GM18907 (cell line): ENCODE results near the gene ATP11A.
A peak's percentile ranks its signal among the peaks of the same experiment; 100 is the strongest.

Source experiments
- ATAC-seq: cut with Tn5 transposase; IDR thresholded peaks from one replicate; pipeline ENCODE4 v1.9.1; 2021; ENCODE audit warnings: mild to moderate bottlenecking, moderate library complexity; ENCODE audit not compliant: unreplicated experiment

ATP11A gene

DNA sequence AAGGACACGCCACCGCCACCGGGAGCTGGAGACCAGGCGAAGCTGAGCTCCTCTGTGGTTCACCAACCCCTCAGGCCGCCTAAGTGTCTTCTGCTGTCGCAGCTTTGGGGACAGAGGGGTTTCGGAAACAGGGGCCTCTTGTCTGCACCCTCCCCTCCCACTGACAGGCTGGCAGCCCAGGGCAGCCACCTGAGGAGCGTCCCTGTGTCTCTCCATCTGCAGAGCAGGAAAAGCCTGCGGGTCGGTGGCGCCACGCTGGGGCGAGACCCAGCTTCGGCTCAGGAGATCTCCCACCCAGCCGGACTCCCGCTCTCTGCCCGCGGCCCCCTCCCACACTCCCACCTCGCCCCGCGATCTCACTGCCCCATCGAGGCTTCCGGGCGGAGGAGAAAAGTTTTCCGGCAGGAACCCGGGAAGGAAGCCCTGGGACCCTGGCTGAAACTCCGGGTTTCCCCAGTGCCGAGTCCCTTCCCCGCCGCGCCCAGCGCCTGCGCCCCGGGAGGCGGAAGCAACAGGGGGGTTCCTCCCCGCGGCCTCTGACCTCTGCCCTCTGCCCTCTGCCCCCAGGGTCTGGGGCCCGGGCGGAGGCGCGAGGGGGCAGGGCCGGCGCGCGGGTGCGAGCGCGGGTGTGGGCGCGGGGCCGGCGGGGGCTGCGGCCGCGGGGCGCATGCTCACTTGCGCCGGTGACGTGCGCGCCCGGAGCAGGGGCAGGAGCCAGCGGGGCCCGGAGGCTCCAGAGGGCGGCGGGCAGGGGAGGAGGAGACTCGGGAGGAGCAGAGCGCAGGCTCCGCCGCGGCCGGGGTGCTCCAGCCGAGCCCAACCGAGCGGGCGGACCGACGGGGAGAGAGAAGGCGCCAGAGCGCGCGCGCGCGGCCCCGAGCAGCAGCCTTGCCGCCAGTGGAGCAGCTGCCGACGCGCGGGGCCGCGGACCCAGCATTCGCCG is at the start of gene ATP11A:
ATP11A (plus strand) TSS at position 736 of the 943 bp plus-strand sequence. CDS start 379 bp downstream, outside the sequence.
- ATAC-seq, result peak; percentile 80

DNA sequence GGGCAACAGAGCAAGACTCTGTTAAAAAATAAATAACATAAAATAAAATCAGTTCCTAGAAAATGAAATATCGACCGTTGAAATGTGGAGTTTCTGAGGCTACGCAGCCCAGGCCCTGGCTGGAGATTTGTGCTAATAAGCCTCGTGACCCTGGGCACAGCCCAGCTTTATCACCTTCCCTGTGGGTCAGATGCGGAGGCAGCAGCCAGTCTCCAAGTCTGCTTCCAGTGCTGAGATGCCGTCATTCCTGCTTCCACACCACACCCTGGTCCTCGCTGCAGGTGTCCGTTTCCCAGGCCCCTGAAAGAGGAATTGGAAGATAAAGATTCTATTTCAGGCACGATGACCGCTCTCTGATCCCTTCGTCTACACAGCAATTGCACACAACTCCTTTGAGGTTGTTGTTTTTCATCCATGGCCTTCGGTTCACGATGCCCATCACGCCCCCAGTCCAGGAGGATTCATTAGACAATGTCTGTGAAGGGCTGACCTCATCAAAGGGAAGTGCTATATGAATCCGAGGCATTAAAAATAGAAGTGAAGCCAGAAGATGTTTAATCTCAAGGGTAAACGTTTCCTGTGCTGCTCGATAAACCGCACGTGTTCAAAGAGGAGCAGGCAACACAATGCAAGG is 48.3 kb upstream of the ATP11A start:
- ATAC-seq, result no peak

DNA sequence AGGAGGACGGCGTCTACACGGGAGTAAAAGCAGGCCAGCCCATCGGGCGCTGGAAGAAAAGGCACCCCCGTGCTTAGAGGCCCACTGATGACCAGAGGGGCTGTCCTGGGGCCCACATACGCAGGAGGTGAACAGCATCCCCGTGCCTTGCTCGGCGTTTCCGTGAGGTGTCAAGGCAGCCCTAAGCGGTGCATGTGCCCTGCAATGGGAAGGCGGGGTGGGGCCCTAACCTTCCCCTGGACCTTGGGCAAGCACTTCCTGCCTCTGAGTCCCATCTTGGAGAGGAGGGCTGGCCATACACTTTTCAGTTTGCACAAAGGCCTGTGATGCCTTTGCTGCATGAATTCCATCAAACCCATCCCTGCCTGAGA is 47.8 kb upstream of the ATP11A start:
- ATAC-seq, result no peak

DNA sequence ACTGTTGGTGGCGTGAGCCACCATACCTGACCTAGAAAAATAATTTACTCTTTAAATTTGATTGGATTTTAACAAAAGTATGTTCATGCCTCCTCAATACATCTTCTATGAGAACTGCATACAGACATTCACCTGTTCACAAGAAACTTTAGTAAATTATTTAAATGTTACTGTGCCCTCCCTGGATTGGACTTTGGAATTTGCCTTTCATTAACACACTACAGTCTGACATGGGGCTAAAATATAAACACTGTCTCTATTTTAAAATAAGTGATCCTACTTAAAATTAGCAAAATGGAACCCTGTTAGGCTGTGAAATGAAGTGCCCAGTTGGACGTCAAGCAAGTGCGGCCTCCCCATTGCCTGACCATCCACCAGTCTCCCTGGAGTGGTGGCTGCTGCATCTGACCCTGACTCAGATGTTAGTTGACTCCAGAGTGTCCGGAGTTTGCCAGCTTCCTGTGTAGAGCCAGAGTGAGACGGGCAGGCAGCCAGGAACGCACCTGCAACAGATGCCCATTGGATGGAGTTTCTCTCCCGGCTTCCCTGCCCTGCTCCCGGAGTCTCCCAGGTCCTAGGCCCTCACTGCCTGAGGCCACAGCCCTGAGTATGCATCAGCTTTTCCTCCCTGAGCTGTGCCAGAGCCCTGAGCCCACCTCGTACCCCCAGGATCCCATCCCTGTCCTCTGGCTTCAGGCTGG is 45.9 kb upstream of the ATP11A start:
- ATAC-seq, result no peak

DNA sequence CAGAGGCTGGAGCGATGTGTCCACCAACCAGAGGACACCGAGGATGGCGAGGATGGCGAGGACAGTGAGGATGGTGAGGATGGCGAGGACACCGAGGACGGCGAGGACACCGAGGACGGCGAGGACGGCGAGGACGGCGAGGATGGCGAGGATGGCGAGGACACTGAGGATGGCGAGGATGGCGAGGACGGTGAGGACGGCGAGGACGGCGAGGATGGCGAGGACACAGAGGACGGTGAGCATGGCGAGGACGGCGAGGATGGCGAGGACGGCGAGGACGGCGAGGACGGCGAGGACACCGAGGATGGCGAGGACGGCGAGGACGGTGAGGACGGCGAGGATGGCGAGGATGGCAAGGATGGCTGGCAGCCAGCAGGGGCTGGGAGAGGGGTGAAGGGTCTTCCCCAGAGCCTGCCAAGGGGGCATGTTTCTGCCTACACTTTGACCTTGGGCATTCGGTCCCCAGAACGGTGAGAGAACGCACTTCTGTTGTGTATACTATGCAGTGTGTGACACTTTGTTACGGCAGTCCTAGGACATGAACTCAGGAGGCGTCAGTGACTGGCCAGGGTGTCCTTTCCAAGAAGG is 44.4 kb upstream of the ATP11A start:
- ATAC-seq, result no peak

DNA sequence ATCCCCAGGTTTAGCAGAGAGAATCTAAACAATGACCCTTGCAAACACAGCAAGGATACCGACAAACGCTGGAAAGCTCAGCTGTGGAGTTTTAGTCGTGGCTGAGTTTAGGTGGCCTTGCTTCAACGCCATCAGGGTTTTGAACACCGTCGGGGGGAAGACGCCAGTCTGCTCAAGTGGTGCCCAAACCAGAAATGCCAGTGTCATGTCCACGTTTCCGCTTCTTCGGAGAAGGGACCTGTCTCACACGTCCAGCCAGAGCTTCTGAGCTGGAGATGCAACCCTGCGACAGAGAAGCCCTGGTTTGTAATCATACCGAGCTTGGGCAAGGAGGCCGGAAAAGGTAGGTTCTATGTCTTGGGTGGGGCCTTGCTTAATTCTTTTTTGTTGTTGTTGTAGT is 42.6 kb upstream of the ATP11A start:
- no peak for ATAC-seq

DNA sequence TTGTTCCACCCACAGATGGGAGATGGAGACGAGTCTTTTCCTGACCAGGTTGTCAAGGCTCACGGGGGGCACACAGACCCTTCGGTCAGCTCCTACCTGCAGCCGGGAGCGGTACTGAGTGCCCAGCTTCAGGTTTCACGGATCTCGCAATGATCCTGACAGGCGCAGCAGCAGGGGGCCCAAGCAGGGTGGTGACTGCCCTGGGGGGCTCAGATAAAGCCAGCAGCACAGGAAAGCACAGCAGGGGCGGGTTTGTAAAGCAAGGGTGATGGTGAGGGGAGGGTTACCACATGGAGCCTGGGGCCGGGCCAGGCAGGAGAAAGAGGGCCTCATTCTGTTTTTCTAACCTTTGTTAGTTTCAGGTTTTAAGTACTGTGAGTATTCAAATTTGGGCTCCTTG is 41.7 kb upstream of the ATP11A start:
- no peak for ATAC-seq

DNA sequence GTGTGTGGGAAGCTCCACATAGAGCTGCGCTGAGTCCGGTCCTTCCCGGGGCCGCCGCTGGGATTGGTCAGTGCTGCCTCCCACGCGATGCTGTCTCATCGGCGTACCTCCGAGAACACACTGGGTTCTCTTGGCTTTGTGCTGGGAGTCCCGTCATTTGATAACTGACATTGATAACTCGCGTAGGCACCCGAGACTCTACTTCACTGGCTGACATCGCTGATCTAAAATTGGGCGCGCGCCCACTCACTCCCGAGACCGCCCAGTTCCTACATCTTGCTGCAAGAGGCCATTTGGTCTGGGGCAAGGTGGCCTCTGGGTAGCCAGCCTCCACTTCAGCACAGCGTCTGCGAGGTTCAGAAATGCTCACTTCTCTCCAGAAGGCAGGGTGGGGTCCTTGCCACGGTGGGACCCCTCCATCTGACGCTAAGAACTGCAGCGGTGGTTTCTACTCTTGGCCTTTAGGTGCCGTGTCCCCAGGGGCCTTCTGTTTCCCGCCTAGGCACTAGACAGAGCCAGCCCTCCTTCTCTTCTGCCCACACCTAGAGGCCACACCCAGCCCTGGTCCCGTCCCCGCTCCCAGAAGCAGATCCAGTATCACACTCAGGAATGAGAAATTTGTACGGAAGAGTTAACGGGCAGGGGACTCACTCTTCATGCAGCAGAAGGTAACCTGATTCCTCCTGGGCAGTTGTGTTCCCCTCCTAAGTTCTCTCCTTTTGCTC is 40.7 kb upstream of the ATP11A start:
- ATAC-seq, result no peak

DNA sequence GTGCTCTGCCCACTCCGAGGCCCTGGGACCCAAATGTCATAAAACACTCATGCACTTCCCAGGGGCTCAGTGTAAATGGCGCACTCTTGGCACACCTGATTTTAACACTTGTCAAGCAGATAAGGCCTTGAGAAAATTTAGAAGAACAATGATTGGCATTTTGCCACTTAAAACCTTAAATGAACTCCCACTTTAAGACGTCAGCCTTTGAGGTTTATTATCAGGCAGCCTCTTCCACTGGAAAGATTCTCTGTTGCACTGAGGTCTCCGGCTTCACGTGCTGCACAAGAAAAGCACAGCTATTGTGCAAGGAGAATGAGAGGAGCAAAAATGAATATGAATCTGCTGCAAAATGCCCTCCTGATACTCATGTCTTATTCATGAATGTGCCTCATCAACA is 38.5 kb upstream of the ATP11A start:
- ATAC-seq, result no peak

DNA sequence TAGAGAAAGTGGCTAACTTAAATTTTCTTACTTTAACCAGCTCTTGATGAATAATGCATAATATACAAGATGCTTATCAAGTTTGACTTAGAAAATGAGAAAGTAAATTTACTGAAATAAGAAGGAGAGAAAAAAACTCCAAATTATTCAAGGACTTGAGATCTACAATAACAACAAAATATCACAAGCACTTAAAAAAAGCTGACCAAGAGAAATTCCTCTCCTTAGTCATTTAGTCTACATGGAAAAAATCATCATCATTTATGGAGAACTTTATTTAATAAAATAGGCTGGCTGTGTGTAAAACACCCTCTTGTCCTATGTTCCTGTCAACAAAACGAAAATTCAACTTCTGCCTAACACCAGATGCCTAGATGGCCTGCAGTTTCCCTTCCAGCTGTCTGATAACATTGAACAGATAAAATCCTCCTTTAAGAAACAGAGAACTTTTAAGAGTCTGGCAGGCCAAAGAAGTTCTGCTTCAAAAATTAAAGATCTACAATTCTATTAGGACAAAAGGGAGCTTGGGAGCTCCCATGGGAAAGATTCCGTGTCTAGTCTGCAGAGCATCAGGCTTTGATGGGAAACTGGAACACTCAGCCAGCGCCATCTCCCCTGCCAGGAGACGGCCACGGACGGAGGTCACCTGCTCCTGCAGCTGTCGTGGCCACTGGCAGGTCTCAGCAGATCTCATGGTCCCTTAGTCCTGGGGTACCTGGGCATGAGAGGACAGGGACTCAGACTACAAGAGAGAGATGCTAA is 37.9 kb upstream of the ATP11A start:
- ATAC-seq, result no peak

DNA sequence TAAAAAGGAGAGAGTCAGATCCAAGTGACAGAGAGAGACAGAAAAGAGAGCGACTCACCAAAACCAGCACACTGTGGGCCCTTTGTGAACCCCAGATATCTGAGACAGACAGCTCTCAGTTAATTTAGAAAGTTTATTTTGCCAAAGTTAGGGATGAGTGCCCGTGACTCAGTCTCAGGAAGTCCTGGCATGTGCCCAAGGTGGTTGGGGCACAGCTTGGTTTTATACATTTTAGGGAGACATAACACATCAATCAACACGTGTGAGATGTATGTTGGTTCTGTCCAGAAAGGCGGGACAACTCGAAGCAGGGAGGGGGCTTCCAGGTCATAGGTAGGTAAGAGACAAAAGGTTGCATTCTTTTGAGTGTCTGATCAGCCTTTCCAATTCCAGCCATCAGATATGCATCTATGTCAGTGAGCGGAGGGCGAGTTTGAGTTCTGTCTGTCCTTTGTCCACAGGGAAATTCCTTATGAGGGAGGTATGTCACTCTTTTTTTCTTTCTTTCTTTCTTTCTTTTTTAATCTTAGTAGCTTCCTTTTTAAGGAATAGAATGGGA is 37.2 kb upstream of the ATP11A start:
- ATAC-seq, result no peak

DNA sequence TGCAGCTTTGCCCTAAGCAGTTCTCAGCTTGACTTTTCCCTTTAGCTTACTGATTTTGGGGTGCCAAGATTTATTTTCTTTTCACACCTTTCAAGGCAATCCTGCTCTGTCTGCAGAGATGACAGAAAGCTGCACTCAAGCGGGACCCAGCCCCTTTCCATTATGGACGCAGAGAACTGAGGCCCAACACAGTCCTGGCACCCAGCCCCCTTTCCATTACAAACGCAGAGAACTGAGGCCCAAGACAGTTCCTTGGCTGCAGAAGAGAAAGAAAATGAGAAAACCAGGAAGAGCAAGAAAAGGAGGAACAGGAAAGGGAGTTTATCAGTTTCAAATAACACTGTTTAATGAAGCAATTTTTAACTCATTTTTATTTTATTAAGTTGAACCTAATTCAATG is 36.8 kb upstream of the ATP11A start:
- ATAC-seq, result no peak

DNA sequence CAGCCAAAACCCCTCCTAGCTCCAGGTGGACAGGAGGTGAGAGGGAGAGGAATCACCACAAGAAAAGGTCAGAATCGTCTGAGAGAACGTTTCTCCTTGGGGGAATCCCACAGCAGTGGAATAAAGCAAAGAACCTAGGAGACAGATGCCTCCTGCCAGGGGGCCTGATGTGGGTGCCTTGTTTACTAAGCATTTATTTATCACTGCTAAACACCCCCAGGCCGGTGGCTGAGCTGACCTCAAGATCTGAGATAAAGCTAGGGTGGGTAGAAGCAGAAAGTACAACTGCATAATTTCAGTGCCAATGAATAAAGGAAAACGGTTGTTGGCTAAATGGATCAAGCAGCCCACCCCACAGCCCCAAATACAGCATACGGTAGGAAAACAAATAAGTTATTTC is 33.9 kb upstream of the ATP11A start:
- no peak for ATAC-seq

DNA sequence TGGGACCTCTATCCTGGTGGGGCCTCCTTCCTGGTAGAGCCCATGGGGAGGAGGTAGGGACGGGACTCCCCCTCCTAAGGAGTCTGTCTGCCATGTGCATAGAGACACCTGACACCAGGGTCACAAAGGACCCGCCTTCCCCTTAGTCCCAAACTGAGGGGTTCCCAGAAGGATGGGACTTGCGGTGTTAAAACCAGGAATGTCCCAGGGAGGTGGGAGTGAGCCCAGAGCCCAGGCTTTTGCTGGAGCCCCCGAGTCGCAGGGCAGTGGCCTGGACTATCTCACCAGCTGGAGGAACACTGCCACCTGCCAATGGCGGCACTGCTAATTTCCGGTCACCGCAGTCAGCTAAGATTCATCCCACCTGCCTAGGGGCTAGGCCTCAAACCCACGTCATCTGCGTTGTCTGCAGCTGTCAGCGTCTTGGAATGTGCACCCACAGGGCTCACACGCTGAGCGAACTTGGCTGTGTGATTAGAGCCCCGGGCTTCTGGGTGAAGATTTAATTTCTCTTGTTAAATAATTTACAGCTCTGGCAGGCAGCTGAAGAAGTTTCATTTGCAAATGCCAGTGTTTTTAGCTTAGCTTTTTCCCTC is 31.9 kb upstream of the ATP11A start:
- no peak for ATAC-seq

DNA sequence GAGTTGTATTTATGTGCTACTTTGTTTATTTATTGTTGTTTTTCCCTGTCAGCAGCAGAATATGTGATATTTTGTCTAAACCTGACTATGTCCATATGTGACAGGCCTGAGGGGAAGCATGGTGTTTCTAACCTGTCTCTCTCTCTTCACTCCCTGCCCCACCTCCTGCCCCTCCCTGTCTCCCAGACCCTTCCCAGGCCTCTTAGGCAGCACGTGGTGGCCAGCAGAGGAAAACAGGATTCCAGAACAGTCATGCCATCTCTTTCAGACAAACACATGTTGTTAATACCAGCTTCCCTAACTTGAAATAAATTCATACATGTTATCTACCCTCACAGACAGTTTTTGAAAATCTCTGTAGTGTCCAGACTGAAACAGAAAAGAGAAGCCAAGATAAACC is 31.0 kb upstream of the ATP11A start:
- no peak for ATAC-seq

DNA sequence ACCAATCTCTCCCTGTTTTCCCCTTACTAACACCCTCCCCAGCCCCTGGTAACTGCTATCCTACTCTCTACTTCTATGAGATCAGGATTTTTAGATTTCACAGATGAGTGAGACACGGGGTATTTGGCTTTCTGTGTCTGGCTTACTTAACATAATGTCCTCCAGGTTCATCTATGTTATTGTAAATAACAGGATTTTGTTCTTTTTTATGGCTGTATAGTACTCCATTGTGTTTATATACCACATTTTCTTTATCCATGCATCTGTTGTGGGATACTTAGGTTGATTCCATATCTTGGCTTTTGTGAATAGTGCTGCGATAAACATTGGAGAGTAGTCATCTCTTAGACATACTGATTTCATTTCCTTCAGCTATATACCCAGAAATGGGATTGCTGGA is 28.5 kb upstream of the ATP11A start:
- no peak for ATAC-seq

DNA sequence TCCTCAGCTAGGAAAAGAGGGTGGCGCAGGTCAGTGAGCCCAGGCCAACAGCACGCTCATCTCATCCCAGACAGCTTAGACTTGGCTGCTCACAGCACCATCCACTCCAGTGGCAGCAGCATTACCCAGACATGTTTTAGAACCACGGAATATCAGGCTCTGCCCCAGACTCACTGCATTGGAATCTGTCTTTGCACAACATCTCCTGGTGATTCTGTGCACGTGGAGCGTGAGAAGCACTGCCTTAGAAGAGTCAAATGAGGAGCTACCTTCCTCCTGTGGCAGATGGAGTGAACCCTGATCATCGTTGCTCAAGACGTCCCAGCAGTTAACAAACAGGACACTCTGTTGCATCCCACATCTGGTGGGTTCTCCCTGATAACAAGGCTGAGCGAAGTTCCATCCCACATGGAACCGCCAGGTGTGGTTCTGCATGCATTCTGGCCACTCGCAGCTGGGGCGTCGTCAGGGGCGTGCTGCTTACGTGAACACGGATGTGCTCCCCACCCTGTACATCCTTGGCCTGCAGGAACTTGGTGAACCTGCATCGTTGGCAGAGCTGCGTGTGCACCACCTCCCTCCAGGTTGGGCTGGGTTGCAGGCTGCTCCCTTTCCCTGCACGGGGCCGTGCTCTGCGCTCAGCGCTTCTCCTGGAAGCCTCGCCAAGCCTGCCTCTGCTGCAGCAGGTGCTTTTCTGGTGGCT is 25.2 kb upstream of the ATP11A start:
- ATAC-seq, result no peak

DNA sequence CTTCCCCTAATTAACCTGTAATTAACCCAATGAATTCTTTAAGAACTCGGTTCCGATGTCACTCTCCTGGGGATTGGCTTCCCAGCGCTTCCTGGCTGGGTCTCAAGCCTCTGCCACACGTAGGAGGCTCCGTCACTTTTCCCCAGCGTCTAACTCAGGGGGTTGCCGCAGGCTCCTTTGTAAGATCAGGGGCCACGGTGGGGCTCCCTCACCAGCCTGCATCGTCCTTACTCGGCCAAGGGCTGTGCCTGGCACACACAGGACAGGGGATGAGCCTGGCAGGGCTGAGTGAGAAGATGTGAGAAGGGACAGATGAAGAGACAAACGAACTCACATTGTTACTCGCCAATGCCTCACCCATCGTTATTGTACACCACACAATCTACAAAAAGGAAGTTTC is 20.9 kb upstream of the ATP11A start:
- no peak for ATAC-seq
